AG20443 (cell line): ENCODE measurements around the gene ITCH.
"Not testable (repeated sequence)": the region's sequence is repeated elsewhere in the genome, so short reads cannot be mapped to it uniquely, and the experiment has no call there.

Source experiments
- DNase-seq: peaks from one replicate; pipeline ENCODE4 v3.0.0; 2012; ENCODE audit warnings: low spot score, mixed read lengths

ITCH gene

DNA sequence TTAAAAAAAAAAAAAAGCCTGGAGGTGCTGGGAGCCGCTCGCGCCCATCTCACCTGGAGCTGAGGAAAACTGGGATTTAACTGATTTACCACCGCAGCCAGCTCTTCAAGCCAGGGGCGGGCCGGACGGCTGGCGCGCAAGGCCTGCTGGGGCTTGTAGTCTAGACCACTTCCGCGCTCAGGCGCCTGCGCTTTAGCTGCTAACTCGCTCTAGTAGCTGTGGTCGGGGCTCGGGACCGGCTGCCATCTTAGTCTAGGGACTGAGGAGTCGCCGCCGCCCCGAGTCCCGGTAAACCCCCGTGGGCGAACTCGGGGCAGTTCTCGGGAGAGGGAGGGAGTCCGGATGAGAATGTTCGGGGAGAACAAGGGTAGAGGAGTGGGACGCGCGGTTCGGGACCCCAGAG lies at the start of gene ITCH:
ITCH (plus strand) TSS at position 212 of the 403 bp plus-strand sequence. CDS start 30,539 bp downstream, outside the sequence.
- peak; percentile 99 for DNase-seq

GRCh38 chr20:34315236-34315635 lies 47.8 kb upstream of the ITCH start:
- DNase-seq, result no peak

DNA sequence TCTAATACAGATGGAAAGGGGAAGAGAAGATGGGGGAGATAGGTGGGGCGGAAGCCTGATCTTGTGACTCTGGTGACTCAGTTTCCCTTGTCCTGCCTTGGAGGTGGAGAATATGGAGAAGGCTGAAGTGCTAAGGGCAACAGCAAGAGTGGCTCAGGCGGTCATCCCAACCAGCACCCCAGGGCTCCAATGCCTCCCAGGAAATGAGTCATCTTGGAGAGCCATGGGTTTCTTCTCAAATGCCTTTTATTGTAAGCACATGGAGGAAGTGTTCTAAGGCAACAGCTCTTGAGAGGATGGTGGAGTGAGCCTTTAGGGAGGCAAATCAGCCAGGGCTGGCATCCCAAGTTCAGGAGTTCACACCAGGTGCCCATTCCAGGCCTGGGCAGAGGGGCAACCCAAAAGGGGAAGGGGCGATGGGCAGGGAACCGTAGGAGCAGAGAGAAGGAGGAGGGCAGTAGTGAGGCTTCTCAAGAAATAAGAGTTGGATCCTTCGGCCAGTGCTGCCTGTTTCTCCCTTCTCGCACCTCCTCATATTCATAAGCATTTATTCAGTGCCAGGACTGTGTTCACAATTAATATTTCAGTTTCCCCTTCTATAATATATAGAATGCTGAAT lies 46.8 kb upstream of the ITCH start:
- DNase-seq, result no peak

- no peak for DNase-seq
Measured at GRCh38 chr20:34318609-34319443, 44.2 kb upstream of the ITCH start.

DNA sequence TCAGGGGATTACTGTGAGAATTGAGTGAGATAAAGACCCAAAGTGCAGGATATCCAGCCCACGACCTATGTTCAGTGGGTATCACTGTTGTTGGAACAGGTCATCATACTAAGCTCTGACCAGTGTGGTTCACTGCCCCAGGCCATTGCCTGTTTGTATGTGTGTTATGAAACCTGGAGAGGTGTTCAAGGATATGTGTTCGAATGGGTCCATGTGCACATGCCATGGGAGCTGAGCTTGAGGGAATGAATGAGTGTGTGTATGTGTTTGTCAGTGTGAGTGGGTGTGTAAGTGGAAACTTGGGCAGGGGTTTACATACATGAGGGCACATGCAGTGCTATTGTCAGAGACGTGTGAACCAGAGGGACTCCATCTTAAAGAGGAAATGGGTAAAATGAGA lies 42.2 kb upstream of the ITCH start:
- DNase-seq, result no peak

- no peak for DNase-seq
Measured at GRCh38 chr20:34322267-34323105, 40.6 kb upstream of the ITCH start.

GRCh38 chr20:34324541-34324940 lies 38.5 kb upstream of the ITCH start:
- no peak for DNase-seq

GRCh38 chr20:34328207-34328606 lies 34.9 kb upstream of the ITCH start:
- DNase-seq, result not testable (repeated sequence)

DNA sequence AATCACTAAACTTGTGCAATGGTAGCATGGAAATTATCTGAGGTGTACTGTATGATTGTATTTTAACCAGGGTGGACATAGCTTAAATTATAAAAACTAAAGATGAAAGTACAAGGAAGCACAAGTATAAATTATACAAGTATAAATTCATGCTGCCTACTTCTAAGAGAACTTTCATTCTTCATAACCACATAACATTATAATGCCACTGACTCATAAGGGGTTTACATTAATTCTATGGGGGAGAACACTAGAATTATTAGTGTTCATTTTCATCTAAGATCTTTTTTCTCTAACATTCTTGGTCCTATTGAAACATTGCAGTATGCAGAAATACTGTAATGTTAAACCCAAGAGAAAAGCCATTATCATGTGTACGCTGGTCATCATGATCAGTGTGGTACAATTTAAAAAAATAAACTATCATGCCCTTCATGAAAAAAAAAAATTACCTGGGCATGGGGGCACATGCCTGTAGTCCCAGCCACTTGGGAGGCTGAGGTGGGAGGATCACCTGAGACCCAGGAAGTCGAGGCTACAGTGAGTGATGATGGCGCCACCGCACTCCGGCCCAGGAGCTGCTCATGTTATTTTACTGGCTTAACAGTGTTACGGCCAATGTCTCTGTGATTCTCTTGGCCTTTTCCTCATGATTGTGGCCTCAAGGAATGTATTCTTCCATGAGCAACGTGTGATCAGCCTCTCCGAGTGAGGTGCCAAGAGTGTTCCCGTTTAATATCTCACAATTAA lies 34.0 kb upstream of the ITCH start:
- DNase-seq, result no peak

- not testable (repeated sequence) for DNase-seq
Measured at GRCh38 chr20:34330861-34331544, 32.1 kb upstream of the ITCH start.

DNA sequence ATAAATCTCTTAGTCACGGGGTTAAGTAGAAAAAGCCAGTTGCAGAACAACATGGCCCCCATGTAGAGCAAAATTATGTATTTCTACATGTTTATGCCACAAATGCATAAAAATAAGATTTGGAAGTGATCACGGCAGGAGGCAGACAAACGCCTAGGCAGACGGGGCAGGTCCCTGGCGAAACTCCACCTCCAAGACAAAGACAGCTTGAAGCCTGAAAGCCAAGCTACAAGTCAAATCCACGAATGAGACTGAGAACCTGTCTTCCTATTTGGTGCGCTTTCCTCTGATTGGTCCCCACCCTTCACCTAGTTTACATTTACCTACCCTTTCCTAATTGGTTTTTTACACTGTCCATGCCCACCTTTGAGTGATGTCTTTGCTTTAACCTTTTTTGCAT lies 31.2 kb upstream of the ITCH start:
- no peak for DNase-seq

DNA sequence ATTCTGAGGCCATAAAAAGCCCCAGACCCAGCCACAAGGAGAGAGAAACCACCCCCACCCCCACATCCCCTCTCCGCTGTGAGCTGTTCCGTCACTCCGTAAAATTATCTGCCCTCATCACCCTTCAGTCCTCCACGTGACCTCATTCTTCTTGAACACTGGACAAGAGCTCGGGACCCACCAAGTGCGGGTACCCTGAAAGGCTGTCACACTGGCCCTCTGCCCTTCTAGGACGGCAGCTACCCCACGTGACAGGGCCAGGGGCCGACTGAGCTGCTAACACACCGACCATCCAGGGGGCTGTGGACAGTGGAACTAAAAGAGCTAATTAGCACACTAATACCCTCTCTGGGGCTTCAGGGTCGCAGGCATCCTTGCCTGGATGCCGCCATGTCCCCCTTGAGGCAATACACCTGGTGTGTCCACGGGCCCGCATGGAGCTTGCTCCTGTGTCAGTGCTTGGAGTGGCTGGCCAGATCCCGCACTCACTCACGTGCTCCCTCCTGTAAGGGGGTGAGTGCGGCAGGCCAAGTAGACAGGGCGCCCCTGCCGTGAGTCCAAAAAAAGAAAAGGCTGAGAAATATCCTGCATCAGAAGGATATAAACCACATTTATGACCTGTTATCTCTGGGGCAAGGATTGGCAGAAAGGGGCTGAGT lies 30.7 kb upstream of the ITCH start:
- DNase-seq, result no peak

- no peak for DNase-seq
Measured at GRCh38 chr20:34333786-34334185, 29.3 kb upstream of the ITCH start.

- DNase-seq, result no peak
Measured at GRCh38 chr20:34334654-34335407, 28.2 kb upstream of the ITCH start.

GRCh38 chr20:34337544-34337943 lies 25.5 kb upstream of the ITCH start:
- DNase-seq, result no peak

- no peak for DNase-seq
Measured at GRCh38 chr20:34337982-34338726, 24.9 kb upstream of the ITCH start.

- DNase-seq, result not testable (repeated sequence)
Measured at GRCh38 chr20:34340726-34341125, 22.3 kb upstream of the ITCH start.

DNA sequence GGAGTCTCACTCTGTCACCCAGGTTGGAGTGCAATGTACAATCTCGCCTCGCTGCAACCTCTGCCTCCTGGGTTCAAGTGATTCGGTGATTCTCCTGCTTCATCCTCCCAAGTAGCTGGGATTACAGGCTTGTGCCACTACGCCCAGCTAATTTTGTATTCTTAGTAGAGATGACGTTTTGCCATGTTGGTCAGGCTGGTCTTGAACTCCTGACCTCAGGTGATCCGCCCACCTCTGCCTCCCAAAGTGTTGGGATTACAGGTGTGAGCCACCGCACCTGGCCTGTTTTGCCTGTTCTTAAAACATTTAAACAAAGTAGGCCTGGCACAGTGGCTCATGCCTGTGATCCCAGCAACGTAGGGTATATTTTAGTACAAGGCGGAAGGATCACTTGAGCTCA lies 21.9 kb upstream of the ITCH start:
- not testable (repeated sequence) for DNase-seq
